Ishikawa (cell line): Measurements from ENCODE around the gene GJB6.

ENCODE experiments used
- NFIC ChIP-seq: IDR thresholded peaks from 2 replicates; pipeline ENCODE4 v1.6.1; 2012
- RAD21 ChIP-seq: IDR thresholded peaks from 2 replicates; pipeline ENCODE4 v1.6.1; 2012; ENCODE audit warnings: low read depth

DNA sequence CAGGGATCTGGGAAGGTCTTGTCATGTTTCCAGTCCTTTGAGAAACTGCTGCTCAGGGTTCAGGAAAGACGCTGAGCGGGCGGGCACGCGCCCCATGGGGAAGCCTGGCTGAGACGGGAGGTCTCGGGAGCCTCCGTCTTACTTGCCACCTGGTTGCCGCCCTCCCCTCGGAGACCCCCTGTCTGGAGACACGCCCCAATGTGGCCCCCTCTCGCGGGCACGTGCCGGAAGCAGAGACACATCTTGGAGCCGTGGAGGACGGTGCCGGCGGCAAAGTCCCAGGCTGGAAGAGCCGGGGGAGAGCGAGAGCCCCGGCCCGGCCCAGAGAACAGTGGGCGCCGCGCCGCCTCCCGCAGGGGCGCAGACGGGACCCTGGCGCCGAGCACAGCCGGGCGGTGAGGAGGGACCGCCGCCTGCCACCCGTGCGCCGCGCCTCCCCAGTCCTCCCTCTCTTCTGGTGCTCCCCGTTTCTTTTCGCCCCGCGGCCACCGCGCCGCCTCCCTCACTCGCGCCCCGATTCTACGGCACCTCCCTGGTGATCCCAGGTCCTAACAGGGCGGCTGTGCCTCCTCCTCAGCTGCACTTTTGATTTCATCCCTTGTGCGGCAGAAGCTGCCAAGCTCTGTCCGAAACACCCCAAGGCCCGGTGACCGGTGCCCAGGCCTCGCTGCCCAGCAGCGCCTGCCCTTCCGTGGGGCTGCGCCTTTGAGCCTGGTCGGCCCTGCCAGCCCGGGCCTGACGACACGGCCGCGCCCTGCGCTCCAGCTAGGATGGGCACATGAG, 54.9 kb downstream of the GJB6 start:
- no peak for TF ChIP-seq RAD21
- no peak for TF ChIP-seq NFIC
